GM21723 (cell line): Measurements from ENCODE around the gene TNNC2.
"Not testable (repeated sequence)": the region's sequence is repeated elsewhere in the genome, so short reads cannot be mapped to it uniquely, and the experiment has no call there.

Source experiments
- ATAC-seq: cut with Tn5 transposase; IDR thresholded peaks from one replicate; pipeline ENCODE4 v1.9.1; 2021; ENCODE audit warnings: mild to moderate bottlenecking, moderate library complexity; ENCODE audit not compliant: unreplicated experiment

TNNC2 gene

DNA sequence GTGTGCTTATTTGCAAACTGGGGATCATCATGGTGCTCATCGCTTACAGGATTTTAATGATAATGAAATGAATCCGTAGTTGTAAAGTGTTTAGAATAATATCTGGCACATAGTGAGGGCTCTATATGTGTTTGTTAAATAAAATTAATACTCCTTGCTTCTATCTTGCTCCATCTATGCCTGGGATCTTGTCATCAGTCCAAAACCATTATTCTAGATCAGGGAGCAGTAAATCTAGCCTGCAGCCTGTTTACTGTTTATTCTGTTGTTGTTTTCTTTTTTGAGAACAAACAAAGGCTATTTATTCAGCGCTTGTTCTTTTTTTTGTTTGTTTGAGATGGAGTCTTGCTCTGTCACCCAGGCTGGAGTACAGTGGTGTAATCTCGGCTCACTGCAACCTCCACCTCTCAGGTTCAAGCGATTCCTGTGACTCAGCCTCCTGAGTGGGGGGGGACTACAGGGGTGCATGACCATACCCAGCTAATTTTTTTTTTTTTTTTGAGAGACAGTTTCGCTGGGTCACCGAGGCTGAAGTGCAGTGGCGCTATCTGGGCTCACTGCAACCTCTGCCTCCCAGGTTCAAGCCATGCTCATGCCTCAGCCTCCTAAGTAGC is 22.0 kb upstream of the TNNC2 start:
- no peak for ATAC-seq

DNA sequence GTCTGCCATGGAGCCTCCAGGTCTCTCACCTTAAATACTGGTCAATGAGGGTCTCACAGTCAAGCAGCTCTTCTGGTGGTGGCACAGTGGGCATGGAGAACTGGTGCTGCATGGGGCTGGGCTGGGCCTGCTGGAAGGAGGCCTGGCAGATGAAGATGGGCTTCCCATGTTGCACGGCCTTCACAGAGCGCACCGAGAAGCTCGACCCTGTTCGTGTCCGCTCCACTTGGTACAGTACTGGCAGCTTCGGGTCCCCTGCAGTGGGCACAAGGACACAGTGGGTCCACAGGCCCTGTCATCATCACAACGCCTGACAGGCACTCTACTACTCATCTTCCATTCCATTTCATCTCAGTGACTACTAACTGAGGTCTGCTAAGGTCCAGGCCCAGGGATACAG is 21.3 kb upstream of the TNNC2 start:
- ATAC-seq = no peak

- no peak for ATAC-seq
Measured at GRCh38 chr20:45845452-45845851, 18.3 kb upstream of the TNNC2 start.

- no peak for ATAC-seq
Measured at GRCh38 chr20:45843506-45843905, 16.4 kb upstream of the TNNC2 start.

DNA sequence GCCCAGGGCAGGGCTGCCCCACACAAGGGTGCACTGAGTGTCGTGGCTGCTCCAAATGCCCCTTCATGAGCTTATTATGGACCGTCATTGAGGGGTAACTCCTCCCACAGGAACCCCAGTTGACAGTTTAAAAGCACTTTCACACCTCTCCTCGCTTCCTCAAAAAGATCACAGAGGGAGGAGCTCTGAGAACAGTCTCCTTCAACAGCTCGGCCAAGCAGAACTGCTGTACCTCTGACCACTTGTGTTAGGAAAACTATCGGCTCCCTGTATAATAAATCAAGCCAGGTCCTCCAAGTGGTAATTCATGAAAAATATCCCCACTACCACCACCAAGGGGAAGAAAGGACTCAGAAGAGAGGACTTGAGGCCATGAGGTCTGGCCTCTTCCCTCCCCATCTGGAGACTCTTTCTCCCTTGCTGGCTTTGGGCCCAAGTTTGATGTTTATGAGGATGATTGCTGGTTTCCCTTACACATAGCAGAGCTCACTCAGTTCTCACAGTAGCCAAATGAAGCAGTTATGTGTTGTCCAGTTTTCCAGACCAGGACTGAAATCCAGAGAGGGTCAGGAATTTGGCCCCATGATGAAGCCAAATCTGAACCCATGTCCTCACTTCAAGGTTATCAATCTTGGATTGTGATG is 15.2 kb upstream of the TNNC2 start:
- ATAC-seq = no peak

GRCh38 chr20:45841407-45842129 is 14.5 kb upstream of the TNNC2 start:
- ATAC-seq = no peak

DNA sequence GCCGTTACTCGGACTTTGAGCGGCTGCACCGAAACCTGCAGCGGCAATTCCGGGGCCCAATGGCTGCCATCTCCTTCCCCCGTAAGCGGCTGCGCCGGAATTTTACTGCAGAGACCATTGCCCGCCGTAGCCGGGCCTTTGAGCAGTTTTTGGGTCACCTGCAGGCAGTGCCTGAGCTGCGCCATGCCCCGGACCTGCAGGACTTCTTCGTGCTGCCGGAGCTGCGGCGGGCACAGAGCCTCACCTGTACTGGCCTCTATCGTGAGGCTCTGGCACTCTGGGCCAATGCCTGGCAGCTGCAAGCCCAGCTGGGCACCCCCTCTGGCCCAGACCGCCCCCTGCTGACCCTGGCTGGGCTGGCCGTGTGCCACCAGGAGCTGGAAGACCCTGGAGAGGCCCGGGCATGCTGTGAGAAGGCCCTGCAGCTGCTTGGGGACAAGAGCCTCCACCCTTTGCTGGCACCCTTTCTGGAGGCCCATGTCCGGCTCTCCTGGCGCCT is 13.6 kb upstream of the TNNC2 start:
- ATAC-seq = no peak

GRCh38 chr20:45836841-45837240 is 9.7 kb upstream of the TNNC2 start:
- no peak for ATAC-seq

DNA sequence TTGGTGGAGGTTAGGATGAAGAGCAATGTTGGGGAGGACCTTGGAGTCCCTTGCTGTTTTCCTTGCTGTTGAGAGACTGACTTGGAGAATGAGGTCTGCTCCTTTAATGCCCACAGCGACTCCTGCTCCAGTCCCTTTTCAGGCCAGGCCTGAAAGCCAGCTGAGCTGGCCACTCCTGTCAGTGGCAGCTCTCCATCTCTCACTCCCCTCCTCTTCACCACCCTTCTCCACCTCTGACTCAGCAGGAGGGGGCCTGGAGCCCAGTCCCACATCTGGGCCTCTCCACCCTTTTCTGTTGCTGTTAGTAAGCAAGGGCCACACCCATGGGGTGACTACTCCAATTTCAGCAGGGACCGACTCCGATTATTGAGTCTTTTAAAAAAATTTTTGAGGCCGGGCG is 8.7 kb upstream of the TNNC2 start:
- ATAC-seq = no peak

DNA sequence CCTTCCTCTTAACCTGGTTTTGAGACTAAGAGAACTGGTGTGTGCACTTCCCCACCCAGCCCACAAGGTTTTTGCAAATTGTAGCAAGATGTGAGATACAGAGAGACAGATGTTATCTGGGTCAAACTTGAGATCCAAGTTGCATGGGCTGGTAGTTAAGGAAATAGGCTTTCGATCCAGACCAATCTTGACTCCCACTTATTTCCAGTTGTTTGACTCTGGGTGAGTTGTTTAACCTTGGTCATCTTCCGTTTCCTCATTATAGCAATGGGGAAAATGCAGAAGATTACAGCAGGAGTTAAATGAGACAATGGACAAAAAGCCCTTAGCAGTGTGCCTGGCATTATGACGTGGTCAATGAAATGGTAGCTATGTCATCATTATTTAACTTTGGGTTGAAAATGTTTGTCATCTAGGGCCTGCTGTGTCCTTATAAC is 8.2 kb upstream of the TNNC2 start:
- ATAC-seq = no peak

DNA sequence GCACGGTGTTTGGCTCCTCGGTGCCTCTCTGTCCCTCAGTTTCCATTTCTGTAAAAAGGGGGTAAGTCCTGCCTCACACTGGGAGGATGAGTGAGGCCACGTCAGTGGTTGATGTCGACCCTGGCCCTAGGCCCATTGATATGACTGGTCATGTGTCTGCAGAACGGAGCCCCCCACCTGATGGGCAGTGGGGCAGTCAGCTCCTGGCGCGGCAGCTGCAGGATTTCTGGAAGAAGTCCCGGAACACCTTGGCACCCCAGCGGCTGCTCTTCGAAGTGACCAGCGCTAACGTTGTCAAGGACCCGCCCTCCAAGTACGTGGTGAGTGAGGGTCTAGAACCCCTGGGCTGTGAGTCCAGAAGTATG is 7.7 kb upstream of the TNNC2 start:
- ATAC-seq = no peak

GRCh38 chr20:45833883-45834796 is 7.0 kb upstream of the TNNC2 start:
- no peak for ATAC-seq

DNA sequence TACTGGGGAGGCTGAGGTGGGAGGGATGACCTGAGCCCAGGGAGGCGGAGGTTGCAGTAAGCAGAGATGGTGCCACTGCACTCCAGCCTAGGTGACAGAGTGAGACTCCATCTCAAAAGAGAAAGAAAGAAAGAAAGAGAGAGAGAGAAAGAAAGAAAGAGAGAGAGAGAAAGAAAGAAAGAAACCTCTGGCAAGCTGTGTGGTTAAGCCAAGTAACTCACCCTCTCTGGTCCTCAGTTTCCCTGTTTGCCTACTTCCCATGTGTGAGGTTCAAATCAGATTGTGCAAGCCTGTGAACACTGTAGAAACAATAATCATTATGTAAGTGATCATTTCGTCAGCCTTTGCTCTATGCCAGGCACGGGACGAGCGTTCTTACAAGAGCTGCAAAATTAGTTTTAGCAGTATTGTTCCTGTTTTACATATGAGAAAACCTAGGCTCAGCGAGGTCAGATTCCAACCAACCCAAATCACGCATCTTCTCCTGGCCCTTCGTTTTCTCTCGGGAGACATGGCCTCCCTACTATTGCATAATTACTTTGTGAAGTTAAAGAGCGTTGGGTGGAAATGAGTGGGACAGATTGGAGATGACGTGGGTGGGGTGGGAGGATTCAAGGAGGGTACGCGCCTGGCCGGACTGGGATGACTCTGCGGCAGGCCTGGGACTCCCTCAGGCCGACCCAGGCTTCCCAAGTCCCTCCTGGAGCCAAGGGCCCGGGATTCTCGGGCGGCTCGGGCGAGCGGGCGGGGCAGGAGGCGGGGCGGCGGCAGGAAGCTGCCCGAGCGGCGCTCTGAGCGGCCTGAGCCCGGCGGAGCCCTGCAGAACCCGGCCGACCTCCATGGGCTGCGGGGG is 6.1 kb upstream of the TNNC2 start, which contains the start of gene SNX21:
Gene SNX21 (plus strand): TSS at position 770 of the 853 bp plus-strand sequence. CDS start 121 bp downstream, outside the sequence.
- ATAC-seq = no peak

DNA sequence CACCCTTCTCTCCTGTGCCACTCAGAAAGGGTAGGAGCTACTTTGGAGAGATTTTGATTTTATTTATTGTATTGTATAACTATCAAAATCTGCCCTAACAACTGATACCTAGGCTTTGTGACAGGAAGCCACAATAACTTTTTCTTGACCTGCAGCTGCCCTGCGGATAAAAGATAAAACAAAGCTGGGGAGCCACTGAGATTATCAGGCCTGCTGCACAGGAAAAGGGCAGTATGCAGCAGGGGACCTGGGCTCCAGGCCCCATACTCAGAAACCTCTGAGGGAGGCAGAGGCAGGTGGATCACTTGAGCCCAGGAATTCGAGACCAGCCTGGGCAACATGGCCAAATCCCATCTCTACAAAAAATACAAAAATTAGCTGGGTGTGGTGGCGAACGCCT is 5.5 kb upstream of the TNNC2 start:
- no peak for ATAC-seq

GRCh38 chr20:45829673-45830106 is 2.6 kb upstream of the TNNC2 start:
- ATAC-seq = not testable (repeated sequence)

GRCh38 chr20:45828589-45828988 is 1.5 kb upstream of the TNNC2 start:
- ATAC-seq = no peak

GRCh38 chr20:45827712-45828111 is 600 bp upstream of the TNNC2 start:
- no peak for ATAC-seq

- no peak for ATAC-seq
Measured at GRCh38 chr20:45826381-45827019, 612 bp downstream of the TNNC2 start.
